Ishikawa (cell line): Measurements from ENCODE around the gene RFNG.

Source experiments
- TAF1 ChIP-seq: IDR thresholded peaks from 2 replicates; pipeline ENCODE4 v1.6.1; 2012; ENCODE audit warnings: low read depth, mild to moderate bottlenecking
- YY1 ChIP-seq: IDR thresholded peaks from 2 replicates; pipeline ENCODE4 v1.6.1; 2012; ENCODE audit warnings: low read depth

GRCh38 chr17:82009413-82009812 lies 42.2 kb downstream of the RFNG start:
- TF ChIP-seq YY1 (no peak), TAF1 (no peak)
